ENCODE data around the gene AMPD3. TPM values are rescaled to one million over a fixed set of nuclear protein-coding genes. Genes with fewer than 3 reads are reported as not detected.

Gene AMPD3
- total RNA-seq, 4 donors from 2014 or later, result 3.8 to 7.5 (median 5.1) TPM

- no peak for TF ChIP-seq EP300 (IDR thresholded peaks at IDR 0.05)
- TF ChIP-seq POLR2AphosphoS5 (IDR thresholded peaks at IDR 0.05), result no peak
- TF ChIP-seq CTCF (IDR thresholded peaks at IDR 0.05), result no peak
- no peak for TF ChIP-seq POLR2A (IDR thresholded peaks at IDR 0.05; ENCODE audit: low read depth)
- WGBS, result 95% methylated on average over 13 of the region's 14 CpGs
- no peak for DNase-seq (ENCODE audit: extremely low spot score)
- intact Hi-C loops (cut with DNase I), result loop anchor here (5.0 kb wide), 2 partner anchors 131 to 194 kb away; no protein-coding TSS in a partner anchor
- no peaks in the 10 kb centered on the region for H3K9me3 ChIP-seq
- no peak overlapping the region for H3K27ac ChIP-seq (replicated peaks in 1 of 4)
- H3K36me3 ChIP-seq, result no peaks in the 10 kb centered on the region
- H3K4me3 ChIP-seq, result no peak overlapping the region
- peaks cover 7 to 16% (median 14%) of the 10 kb centered on the region in 4 donors for H3K4me1 ChIP-seq
- H3K27me3 ChIP-seq, result no peaks in the 10 kb centered on the region
These were observed 88.7 kb downstream of the AMPD3 start for GRCh38 chr11:10543782-10544181.

GRCh38 chr11:10544491-10545465 is 89.7 kb downstream of the AMPD3 start:
- TF ChIP-seq CTCF (IDR thresholded peaks at IDR 0.05) (no peak), POLR2A (IDR thresholded peaks at IDR 0.05; ENCODE audit: low read depth) (no peak), EP300 (IDR thresholded peaks at IDR 0.05) (no peak), POLR2AphosphoS5 (IDR thresholded peaks at IDR 0.05) (no peak)
- no peak for DNase-seq (ENCODE audit: extremely low spot score)
- Histone ChIP-seq H3K4me1 (peaks cover 5 to 13% (median 8%) of the 10 kb centered on the region in 4 donors), H3K27ac (replicated peaks in 1 of 4) (no peak overlapping the region), H3K9me3 (no peaks in the 10 kb centered on the region), H3K4me3 (no peak overlapping the region), H3K27me3 (no peaks in the 10 kb centered on the region), H3K36me3 (no peaks in the 10 kb centered on the region)
- WGBS, result 75% methylated on average over 5 of the region's 7 CpGs
- intact Hi-C loops (cut with DNase I), result loop anchor here (5.0 kb wide), 2 partner anchors 132 to 193 kb away; no protein-coding TSS in a partner anchor

GRCh38 chr11:10550503-10551289 is 95.6 kb downstream of the AMPD3 start:
- Histone ChIP-seq H3K4me3 (no peak overlapping the region), H3K27me3 (no peaks in the 10 kb centered on the region), H3K27ac (replicated peaks in 1 of 4) (no peak overlapping the region), H3K4me1 (no peaks in the 10 kb centered on the region), H3K36me3 (no peaks in the 10 kb centered on the region), H3K9me3 (no peaks in the 10 kb centered on the region)
- TF ChIP-seq EP300 (IDR thresholded peaks at IDR 0.05), result no peak
- no peak for TF ChIP-seq CTCF (IDR thresholded peaks at IDR 0.05)
- TF ChIP-seq POLR2A (IDR thresholded peaks at IDR 0.05; ENCODE audit: low read depth), result no peak
- no peak for TF ChIP-seq POLR2AphosphoS5 (IDR thresholded peaks at IDR 0.05)
- WGBS, result 96% methylated on average over 3 of the region's 3 CpGs
- intact Hi-C loops (cut with DNase I), result no loop called here
- DNase-seq (ENCODE audit: extremely low spot score), result no peak

GRCh38 chr11:10551290-10551592 is 96.2 kb downstream of the AMPD3 start:
- 84% methylated on average over 4 of the region's 4 CpGs for WGBS
- H3K4me1 ChIP-seq, result no peaks in the 10 kb centered on the region
- TF ChIP-seq CTCF (IDR thresholded peaks at IDR 0.05), result no peak
- TF ChIP-seq POLR2AphosphoS5 (IDR thresholded peaks at IDR 0.05), result no peak
- TF ChIP-seq POLR2A (IDR thresholded peaks at IDR 0.05; ENCODE audit: low read depth), result no peak
- no peak for TF ChIP-seq EP300 (IDR thresholded peaks at IDR 0.05)

More at GRCh38 chr11:10551290-10551592, 96.2 kb downstream of the AMPD3 start:
- H3K9me3 ChIP-seq, result no peaks in the 10 kb centered on the region
- intact Hi-C loops (cut with DNase I), result no loop called here
- H3K27me3 ChIP-seq, result no peaks in the 10 kb centered on the region
- H3K27ac ChIP-seq (replicated peaks in 1 of 4), result no peak overlapping the region
- H3K4me3 ChIP-seq, result no peak overlapping the region
- no peak for DNase-seq (ENCODE audit: extremely low spot score)
- H3K36me3 ChIP-seq, result no peaks in the 10 kb centered on the region
